PC-3 (cell line): Measurements from ENCODE around the gene CDC42SE2.

Experiments used
- CTCF ChIP-seq: fragments of 300-600 bp; sonication (generic); conservative IDR thresholded peaks from 2 replicates; pipeline ENCODE4 v1.5.1; 2017; ENCODE audit warnings: antibody characterized with exemption, low read depth, mild to moderate bottlenecking, low read length
- EZH2 ChIP-seq: fragments of 300-600 bp; sonication (generic); IDR thresholded peaks from one replicate; pipeline ENCODE4 v1.6.1; 2017; ENCODE audit warnings: antibody characterized with exemption, mild to moderate bottlenecking, low read length; ENCODE audit not compliant: unreplicated experiment
- EZH2phosphoT487 ChIP-seq: fragments of 300-600 bp; sonication (generic); IDR thresholded peaks from 2 replicates; pipeline ENCODE4 v1.6.1; 2018; ENCODE audit warnings: mild to moderate bottlenecking, antibody characterized with exemption, low read length, borderline replicate concordance

GRCh38 chr5:131416729-131417128, 152.9 kb downstream of the CDC42SE2 start:
- TF ChIP-seq CTCF = no peak
- no peak for TF ChIP-seq EZH2phosphoT487
- no peak for TF ChIP-seq EZH2
